Fibroblast of lung (primary cell): ENCODE measurements around the gene MROH8.

ENCODE experiments used
- EZH2 ChIP-seq: IDR thresholded peaks from 2 replicates; pipeline ENCODE4 v1.5.1; 2012; ENCODE audit warnings: low read length, control low read depth, mild to moderate bottlenecking; ENCODE audit errors: missing control alignments
- TF ChIP-seq, protein P1 (sequence below), 2 donors: IDR thresholded peaks in 1 of 2; conservative IDR thresholded peaks in 1 of 2; 1 replicate in 1 of 2; 2 replicates in 1 of 2; pipeline ENCODE4 v1.5.1; 2011 to 2012; ENCODE audit warnings: low read length in 2 of 2, control low read depth in 1 of 2, inconsistent platforms in 1 of 2, low read depth in 1 of 2, mild to moderate bottlenecking in 1 of 2

DNA sequence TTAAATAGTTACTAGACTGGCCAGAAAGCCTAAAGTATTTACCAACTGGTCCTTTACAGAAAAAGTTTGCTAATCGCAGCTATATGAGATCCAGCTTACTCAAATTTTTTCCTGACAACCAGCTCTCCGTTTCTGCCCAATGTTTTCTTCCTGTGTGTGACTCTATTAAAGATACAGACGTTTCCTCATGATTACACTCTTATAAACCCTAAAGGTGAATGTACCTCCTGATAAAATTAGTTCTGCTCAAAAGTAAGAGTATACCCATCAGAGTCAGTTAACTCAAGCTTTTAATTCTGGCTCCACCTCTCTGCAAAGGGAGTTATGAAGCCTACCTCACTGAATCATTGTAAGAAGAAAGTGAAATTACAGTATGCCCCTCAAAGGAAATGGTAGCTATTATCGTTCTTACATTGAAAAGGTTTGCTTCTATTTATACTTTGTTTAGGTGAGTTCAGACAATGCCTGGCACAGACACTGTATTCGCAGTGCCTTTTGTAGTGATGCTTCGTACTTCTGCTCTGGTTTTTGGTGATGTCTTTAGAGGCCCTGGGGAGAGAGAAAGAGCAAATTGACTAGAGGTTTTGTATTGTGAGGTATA, 10.2 kb upstream of the MROH8 start:
- TF ChIP-seq, protein P1, sequence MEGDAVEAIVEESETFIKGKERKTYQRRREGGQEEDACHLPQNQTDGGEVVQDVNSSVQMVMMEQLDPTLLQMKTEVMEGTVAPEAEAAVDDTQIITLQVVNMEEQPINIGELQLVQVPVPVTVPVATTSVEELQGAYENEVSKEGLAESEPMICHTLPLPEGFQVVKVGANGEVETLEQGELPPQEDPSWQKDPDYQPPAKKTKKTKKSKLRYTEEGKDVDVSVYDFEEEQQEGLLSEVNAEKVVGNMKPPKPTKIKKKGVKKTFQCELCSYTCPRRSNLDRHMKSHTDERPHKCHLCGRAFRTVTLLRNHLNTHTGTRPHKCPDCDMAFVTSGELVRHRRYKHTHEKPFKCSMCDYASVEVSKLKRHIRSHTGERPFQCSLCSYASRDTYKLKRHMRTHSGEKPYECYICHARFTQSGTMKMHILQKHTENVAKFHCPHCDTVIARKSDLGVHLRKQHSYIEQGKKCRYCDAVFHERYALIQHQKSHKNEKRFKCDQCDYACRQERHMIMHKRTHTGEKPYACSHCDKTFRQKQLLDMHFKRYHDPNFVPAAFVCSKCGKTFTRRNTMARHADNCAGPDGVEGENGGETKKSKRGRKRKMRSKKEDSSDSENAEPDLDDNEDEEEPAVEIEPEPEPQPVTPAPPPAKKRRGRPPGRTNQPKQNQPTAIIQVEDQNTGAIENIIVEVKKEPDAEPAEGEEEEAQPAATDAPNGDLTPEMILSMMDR (conservative IDR thresholded peaks at IDR 0.05 in 1 of 2, IDR thresholded peaks at IDR 0.05 in 1 of 2; ENCODE audit: low read depth in 1 of 2, low read length in 2 of 2): no peak
- TF ChIP-seq EZH2: no peak
